ENCODE measurements around the gene CD79B. TPM values are rescaled to one million over a fixed set of nuclear protein-coding genes. Genes with fewer than 3 reads are reported as not detected.

CD79B gene
- total and polyA plus RNA-seq, 2 of the 8 experiments (the other 6 are each of a cell fraction or from before 2014, with no cell fraction given), result 1.5 to 3.9 TPM

GRCh38 chr17:63969278-63969677, 37.1 kb upstream of the CD79B start (continued):
- TF ChIP-seq POLR2A (IDR thresholded peaks at IDR 0.05; ENCODE audit: control extremely low read depth in 1 of 2, low read depth in 2 of 2, low read length in 2 of 2) (no peak), CTBP2 (IDR thresholded peaks at IDR 0.05; ENCODE audit: borderline replicate concordance, insufficient read depth, insufficient read length, low read length) (no peak), RNF2 (IDR thresholded peaks at IDR 0.05; ENCODE audit: borderline replicate concordance, low read depth, low read length, missing control alignments, poor library complexity, severe bottlenecking) (no peak)
- TF ChIP-seq, protein P1, sequence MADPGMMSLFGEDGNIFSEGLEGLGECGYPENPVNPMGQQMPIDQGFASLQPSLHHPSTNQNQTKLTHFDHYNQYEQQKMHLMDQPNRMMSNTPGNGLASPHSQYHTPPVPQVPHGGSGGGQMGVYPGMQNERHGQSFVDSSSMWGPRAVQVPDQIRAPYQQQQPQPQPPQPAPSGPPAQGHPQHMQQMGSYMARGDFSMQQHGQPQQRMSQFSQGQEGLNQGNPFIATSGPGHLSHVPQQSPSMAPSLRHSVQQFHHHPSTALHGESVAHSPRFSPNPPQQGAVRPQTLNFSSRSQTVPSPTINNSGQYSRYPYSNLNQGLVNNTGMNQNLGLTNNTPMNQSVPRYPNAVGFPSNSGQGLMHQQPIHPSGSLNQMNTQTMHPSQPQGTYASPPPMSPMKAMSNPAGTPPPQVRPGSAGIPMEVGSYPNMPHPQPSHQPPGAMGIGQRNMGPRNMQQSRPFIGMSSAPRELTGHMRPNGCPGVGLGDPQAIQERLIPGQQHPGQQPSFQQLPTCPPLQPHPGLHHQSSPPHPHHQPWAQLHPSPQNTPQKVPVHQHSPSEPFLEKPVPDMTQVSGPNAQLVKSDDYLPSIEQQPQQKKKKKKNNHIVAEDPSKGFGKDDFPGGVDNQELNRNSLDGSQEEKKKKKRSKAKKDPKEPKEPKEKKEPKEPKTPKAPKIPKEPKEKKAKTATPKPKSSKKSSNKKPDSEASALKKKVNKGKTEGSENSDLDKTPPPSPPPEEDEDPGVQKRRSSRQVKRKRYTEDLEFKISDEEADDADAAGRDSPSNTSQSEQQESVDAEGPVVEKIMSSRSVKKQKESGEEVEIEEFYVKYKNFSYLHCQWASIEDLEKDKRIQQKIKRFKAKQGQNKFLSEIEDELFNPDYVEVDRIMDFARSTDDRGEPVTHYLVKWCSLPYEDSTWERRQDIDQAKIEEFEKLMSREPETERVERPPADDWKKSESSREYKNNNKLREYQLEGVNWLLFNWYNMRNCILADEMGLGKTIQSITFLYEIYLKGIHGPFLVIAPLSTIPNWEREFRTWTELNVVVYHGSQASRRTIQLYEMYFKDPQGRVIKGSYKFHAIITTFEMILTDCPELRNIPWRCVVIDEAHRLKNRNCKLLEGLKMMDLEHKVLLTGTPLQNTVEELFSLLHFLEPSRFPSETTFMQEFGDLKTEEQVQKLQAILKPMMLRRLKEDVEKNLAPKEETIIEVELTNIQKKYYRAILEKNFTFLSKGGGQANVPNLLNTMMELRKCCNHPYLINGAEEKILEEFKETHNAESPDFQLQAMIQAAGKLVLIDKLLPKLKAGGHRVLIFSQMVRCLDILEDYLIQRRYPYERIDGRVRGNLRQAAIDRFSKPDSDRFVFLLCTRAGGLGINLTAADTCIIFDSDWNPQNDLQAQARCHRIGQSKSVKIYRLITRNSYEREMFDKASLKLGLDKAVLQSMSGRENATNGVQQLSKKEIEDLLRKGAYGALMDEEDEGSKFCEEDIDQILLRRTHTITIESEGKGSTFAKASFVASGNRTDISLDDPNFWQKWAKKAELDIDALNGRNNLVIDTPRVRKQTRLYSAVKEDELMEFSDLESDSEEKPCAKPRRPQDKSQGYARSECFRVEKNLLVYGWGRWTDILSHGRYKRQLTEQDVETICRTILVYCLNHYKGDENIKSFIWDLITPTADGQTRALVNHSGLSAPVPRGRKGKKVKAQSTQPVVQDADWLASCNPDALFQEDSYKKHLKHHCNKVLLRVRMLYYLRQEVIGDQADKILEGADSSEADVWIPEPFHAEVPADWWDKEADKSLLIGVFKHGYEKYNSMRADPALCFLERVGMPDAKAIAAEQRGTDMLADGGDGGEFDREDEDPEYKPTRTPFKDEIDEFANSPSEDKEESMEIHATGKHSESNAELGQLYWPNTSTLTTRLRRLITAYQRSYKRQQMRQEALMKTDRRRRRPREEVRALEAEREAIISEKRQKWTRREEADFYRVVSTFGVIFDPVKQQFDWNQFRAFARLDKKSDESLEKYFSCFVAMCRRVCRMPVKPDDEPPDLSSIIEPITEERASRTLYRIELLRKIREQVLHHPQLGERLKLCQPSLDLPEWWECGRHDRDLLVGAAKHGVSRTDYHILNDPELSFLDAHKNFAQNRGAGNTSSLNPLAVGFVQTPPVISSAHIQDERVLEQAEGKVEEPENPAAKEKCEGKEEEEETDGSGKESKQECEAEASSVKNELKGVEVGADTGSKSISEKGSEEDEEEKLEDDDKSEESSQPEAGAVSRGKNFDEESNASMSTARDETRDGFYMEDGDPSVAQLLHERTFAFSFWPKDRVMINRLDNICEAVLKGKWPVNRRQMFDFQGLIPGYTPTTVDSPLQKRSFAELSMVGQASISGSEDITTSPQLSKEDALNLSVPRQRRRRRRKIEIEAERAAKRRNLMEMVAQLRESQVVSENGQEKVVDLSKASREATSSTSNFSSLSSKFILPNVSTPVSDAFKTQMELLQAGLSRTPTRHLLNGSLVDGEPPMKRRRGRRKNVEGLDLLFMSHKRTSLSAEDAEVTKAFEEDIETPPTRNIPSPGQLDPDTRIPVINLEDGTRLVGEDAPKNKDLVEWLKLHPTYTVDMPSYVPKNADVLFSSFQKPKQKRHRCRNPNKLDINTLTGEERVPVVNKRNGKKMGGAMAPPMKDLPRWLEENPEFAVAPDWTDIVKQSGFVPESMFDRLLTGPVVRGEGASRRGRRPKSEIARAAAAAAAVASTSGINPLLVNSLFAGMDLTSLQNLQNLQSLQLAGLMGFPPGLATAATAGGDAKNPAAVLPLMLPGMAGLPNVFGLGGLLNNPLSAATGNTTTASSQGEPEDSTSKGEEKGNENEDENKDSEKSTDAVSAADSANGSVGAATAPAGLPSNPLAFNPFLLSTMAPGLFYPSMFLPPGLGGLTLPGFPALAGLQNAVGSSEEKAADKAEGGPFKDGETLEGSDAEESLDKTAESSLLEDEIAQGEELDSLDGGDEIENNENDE (IDR thresholded peaks at IDR 0.05; ENCODE audit: insufficient replicate concordance, low read length), result no peak
- TF ChIP-seq, protein P2, sequence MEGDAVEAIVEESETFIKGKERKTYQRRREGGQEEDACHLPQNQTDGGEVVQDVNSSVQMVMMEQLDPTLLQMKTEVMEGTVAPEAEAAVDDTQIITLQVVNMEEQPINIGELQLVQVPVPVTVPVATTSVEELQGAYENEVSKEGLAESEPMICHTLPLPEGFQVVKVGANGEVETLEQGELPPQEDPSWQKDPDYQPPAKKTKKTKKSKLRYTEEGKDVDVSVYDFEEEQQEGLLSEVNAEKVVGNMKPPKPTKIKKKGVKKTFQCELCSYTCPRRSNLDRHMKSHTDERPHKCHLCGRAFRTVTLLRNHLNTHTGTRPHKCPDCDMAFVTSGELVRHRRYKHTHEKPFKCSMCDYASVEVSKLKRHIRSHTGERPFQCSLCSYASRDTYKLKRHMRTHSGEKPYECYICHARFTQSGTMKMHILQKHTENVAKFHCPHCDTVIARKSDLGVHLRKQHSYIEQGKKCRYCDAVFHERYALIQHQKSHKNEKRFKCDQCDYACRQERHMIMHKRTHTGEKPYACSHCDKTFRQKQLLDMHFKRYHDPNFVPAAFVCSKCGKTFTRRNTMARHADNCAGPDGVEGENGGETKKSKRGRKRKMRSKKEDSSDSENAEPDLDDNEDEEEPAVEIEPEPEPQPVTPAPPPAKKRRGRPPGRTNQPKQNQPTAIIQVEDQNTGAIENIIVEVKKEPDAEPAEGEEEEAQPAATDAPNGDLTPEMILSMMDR (IDR thresholded peaks at IDR 0.05; ENCODE audit: control extremely low read depth in 1 of 3, insufficient read depth in 1 of 3, low read depth in 1 of 3, low read length in 3 of 3), result no peak
